Inflammatory macrophage (primary cell): ENCODE results near the gene H3-3A.

Experiments
- DNase-seq, 2 donors: peaks; one replicate each; pipeline ENCODE4 v3.0.0-alpha.2; 2020 to 2022
- total RNA-seq, 18 experiments: gene quantifications; one replicate each; lab custom pipeline; 2026; ENCODE audit warnings: mixed read lengths in 6 of 18, inconsistent platforms in 2 of 18; lab: John Stamatoyannopoulos, UW

H3-3A gene
- total RNA-seq, result 22.1 to 60.0 (median 40.0) reads per million in 18 experiments

GRCh38 chr1:226062558-226063223 lies at the start of gene H3-3A:
H3-3A (plus strand) TSS chr1:226062716; CDS start chr1:226064352, 1,636 bp downstream.
- peak; percentile 96 to 97 for DNase-seq

GRCh38 chr1:226017070-226017469 lies 45.4 kb upstream of the H3-3A start:
- no peak for DNase-seq

DNA sequence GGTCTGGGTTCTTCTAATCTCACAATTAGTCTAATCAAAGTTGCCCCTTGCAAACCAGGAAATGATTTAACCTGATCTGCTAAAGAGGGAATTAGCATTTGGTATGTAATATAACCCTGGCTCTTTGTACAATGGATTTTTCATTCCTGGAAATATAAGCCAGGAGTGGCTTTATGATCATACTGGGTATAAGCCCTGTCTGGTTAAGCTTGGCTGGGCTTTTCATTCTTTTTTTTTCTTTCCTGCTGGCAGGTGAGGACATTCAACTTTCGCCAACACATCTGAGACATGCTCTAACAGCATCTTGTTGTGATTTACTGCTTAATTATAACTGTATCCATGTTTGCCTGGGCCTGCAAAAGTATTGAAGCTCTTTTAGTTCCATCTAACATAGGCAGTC lies 42.9 kb upstream of the H3-3A start:
- no peak for DNase-seq

DNA sequence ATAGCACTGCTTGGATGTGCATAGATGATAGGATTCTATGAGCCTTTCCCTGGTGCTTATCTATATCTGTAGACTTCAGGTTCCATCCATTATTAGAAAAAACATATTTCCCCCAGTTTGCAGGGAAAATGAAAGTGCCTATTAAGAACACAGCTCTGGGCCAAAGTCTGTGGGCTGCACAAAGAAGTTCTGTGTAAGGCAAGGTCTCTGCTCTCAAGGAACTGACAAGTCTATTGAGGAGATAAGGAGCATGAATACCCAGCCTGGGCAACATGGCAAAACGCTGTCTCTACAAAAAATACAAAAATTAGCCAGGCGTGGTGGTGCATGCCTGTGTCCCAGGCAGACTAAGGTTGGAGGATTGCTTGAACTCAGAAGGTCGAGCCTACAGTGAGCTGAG lies 41.1 kb upstream of the H3-3A start:
- DNase-seq, result no peak

DNA sequence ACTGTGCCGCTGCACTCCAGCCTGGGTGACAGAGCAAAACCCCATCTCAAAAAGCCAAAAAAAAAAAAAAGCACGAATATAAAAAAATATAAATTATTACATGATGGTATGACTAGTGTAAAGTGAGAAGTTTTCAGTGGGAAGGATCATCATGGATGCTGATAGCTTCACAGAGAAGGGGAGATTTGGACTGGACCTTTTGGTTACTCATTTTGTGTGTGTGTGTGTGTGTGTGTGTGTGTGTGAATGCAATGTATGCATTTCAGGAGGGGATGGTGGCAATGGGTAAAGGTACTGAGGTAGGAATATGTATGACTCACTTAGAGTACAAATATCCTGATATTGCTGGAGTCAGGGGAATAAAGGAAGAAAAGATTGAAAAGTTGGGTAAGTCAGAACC lies 40.7 kb upstream of the H3-3A start:
- DNase-seq, result no peak

GRCh38 chr1:226023735-226024134 lies 38.8 kb upstream of the H3-3A start:
- DNase-seq, result no peak

DNA sequence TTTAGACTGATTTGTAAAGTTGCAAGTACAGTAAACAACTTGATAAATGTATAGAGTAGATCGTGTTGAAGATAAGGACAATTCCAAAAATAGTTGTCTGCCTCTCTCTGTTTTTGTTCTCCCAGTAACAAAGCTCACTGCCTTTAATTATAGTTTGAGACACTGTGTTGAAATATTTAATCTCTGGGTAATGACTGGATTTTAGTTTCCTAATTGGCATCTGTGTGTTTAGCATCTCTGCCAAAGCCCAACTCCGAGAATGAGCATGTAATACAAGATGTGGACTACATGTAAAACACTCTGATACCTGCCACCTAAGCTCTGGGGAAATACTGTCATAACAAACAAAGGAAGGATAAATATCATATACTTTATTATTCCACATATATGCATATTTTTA lies 35.7 kb upstream of the H3-3A start:
- DNase-seq, result no peak

DNA sequence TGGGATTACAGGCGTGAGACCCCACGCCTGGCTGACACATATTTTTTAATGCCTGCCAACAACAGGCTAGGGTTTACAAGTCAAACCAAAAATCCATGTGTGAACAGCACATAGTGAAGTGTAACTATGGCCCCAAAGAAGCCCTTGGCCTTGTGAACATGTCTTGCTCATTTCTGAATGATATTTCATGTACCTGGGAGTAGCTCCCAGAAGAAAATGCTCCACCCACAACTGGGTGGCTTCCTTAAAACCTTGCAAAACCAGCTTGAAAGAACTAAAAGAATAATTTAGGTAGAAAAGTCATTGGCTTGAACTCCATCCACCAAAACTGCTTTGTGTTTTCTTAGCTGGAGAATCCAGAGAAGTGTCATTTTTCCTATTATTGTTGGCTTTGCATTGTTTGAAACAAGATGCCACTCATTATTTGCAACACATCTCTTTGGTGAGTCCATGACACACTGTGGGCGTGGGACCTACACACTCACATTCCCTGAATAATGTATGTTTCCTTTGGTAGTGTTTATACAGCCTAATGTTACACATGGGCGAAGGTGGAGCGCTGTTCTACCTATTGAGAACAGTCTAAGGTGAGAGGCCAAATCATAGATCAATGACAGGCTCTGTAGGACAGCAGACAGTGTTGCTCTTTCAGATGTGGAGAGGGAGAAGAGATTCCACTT lies 34.8 kb upstream of the H3-3A start:
- peak in 1 of 2 donors; percentile 44 for DNase-seq

GRCh38 chr1:226029093-226029496 lies 33.4 kb upstream of the H3-3A start:
- peak; percentile 82 to 84 for DNase-seq

GRCh38 chr1:226029568-226030225 lies 32.8 kb upstream of the H3-3A start:
- no peak for DNase-seq

- DNase-seq, result peak; percentile 46 to 63
These were observed 28.9 kb upstream of the H3-3A start for GRCh38 chr1:226033582-226033981.

- DNase-seq, result no peak
These were observed 28.5 kb upstream of the H3-3A start for GRCh38 chr1:226033991-226034390.

GRCh38 chr1:226034482-226034881 lies 28.0 kb upstream of the H3-3A start:
- DNase-seq, result peak; percentile 98 to 99

- DNase-seq, result no peak
These were observed 26.6 kb upstream of the H3-3A start for GRCh38 chr1:226035915-226036314.

GRCh38 chr1:226038661-226039060 lies 23.9 kb upstream of the H3-3A start:
- DNase-seq, result no peak

GRCh38 chr1:226041419-226041818 lies 21.1 kb upstream of the H3-3A start:
- no peak for DNase-seq

- peak; percentile 49 to 67 for DNase-seq
These were observed 17.9 kb upstream of the H3-3A start for GRCh38 chr1:226044514-226045101.

GRCh38 chr1:226046240-226046639 lies 16.3 kb upstream of the H3-3A start:
- peak; percentile 69 to 90 for DNase-seq

GRCh38 chr1:226047495-226047894 lies 15.0 kb upstream of the H3-3A start:
- no peak for DNase-seq

- DNase-seq, result no peak
These were observed 13.6 kb upstream of the H3-3A start for GRCh38 chr1:226048886-226049285.

DNA sequence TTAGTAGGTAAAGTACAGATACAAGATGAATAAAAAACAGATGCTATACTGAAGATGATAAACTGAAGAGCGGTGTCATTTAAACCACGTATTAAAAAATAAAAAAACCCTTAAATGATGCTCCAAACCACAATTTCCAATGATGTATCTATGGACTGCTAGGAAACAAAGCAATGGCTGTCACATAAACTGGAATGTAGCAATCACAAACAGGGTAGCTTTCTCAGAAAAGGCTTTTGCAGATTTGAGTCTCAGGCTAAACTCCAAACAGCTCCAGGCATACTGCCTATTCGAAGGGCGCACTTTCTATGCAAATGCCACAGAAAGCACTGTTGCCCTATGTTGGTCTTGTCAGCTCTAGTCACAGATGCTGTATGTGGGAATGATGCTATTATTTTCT lies 12.4 kb upstream of the H3-3A start:
- no peak for DNase-seq

DNA sequence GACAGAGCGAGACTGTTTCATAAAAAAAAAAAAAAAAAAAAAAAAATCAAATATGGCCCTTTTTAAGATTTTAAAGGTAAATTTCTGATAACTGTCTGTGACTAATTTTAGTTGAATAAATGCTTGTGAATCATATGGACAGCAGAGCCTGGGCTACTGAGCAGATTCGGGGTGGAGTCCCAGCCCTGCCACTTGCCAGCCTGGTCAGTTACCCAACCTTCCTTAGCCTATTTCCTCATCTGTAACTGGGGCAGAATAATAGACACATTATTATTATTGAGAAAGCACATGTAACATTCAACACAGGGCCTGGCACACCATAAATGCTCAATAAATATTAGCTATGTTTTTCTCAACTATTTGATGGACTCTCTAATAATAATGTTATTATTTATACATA lies 11.2 kb upstream of the H3-3A start:
- peak; percentile 74 to 91 for DNase-seq

- DNase-seq, result no peak
These were observed 10.5 kb upstream of the H3-3A start for GRCh38 chr1:226052061-226052460.
